Measurements from ENCODE around the gene MICOS13.
"Not testable (repeated sequence)": the region's sequence is repeated elsewhere in the genome, so short reads cannot be mapped to it uniquely, and the experiment has no call there.

The MICOS13 gene, protein sequence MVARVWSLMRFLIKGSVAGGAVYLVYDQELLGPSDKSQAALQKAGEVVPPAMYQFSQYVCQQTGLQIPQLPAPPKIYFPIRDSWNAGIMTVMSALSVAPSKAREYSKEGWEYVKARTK

GRCh38 chr19:5680437-5681368 lies at the start of gene MICOS13, which contains the start of gene HSD11B1L:
MICOS13 (minus strand) TSS chr19:5680516; CDS start chr19:5680486, 30 bp downstream.
HSD11B1L (plus strand) TSS chr19:5681027; CDS start chr19:5684833, 3,806 bp downstream.
- peak; percentile 91 to 97 (median 97) for DNase-seq (ENCODE audit: low read depth in 3 of 3)

DNA sequence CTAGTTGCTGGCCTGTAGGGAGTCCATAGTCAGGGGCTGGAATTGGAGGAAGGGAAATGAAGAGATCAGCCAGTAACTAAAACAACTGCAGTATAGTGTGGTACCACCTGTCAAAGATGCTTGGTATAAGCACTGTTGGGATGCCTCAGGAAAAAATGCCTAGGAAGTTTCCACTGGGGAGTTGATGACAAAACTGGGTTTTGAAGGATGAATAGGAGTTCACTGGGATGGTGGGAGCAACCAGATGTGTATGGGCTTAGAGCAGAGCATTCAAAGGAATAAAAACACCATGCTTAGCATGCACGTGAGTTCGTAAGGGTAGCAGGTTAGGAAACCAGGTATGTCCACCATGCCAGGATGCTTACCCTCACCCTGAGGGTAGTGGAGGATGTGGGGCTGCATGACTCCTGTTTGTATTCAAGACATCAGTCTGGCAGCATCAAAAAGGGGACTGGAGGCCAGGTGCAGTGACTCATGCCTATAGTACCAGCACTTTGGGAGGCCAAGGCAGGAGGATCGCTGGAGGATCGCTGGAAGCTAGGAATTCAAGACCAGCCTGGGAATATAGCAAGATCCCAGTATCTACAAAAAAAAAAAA lies 47.2 kb upstream of the MICOS13 start:
- no peak for DNase-seq (ENCODE audit: low read depth in 3 of 3)

- DNase-seq (ENCODE audit: low read depth in 3 of 3) = peak; percentile 96 to 98 (median 97)
Observed at GRCh38 chr19:5719961-5720790, 39.9 kb upstream of the MICOS13 start, which contains the start of the genes CATSPERD and LONP1. CATSPERD (plus strand) TSS chr19:5720637; CDS start chr19:5720738, 101 bp downstream. LONP1 (minus strand) TSS chr19:5720146; CDS start chr19:5720132, 14 bp downstream.

DNA sequence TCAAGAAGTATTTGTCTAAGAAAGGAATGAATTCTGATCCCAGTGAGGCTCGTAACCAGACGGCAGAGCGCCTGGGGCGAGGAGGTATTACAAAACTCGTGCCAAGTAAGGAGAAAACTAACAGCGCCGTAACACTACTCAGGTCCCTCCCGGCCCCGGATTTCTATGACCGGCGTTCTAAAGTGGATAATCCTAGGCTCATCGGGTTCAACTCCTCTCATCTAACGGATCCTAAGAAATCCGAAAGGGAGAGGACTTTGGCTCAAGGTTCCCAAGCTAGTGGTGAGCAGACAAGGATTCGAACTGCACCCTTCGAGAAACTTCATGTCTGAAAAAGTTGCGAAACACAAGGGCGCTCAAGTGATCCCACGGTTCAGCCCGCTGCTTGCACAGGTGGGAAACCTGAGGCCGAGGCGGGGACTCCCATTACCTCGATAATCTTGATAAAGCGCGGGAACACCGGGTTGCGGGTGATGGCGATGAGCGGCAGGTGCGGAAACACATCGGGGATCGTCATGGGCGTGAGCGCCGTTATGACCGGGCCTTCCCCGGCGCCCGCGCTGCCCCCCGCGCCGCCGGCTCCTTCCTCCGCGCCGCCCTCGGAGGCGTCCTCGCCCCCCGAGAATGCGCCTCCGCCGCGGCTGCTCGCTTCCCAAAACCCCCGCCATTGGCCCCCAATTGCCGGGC lies 39.1 kb upstream of the MICOS13 start:
- DNase-seq (ENCODE audit: low read depth in 3 of 3) = no peak

- peak in 2 of 3 experiments; percentile 58 for DNase-seq (ENCODE audit: low read depth in 3 of 3)
Observed at GRCh38 chr19:5718579-5719273, 38.4 kb upstream of the MICOS13 start.

DNA sequence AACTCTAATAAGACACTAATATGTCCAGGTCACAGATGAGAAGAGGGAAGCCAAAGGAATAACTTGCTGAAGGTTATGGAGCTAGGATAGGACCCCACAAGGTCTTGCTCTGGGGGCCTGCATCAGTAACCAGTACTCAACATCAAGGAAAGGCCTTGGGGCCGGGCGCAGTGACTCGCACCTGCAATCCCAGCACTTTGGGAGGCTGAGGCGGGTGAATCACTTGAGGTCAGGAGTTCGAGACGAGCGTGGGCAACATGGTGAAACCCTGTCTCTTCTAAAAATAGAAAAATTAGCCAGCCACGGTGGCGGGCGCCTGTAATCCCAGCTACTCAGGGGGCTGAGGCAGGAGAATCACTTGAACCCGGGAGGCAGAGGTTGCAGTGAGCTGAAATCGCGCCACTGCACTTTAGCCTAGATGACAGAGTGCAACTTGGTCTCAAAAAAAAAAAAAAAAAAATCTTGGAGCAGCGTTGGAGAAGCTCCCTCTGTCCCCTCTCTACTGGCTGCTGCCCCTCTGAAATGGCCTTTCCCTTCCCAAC lies 37.8 kb upstream of the MICOS13 start:
- DNase-seq (ENCODE audit: low read depth in 3 of 3) = peak in 1 of 3 experiments; percentile 67

DNA sequence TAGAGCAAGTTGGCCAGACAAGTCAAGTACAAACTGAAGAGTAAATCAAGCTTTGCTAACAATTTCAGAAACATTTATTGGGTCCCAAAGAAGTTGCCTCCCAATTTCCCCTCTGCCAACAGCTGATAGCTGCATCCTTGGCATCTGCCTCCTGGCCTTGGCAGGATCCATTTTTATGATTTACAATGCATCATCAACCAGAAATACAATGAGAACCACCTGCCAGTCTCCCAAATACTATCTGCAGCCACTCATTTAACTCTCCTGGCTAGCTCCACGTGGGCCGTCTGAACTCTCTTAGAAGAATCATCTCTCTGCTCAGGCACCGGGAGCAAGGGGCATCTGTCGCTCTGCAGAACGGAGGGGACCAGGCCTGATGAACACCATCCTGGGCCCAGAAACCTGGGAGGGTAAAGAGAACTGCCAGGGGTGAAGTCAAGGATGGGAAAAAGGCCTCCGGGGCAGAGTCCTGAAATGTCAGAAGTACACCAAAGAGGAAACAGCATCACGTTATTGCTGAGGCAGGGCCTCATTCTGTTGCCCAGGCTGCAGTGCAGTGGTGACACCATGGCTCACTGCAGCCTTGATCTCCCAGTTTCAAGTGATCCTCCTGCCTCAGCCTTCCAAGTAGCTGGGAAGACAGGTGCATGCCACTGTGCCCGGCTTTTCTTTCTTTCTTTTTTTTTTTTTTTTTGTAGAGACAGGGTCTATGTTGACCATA lies 37.1 kb upstream of the MICOS13 start:
- DNase-seq (ENCODE audit: low read depth in 3 of 3) = no peak

DNA sequence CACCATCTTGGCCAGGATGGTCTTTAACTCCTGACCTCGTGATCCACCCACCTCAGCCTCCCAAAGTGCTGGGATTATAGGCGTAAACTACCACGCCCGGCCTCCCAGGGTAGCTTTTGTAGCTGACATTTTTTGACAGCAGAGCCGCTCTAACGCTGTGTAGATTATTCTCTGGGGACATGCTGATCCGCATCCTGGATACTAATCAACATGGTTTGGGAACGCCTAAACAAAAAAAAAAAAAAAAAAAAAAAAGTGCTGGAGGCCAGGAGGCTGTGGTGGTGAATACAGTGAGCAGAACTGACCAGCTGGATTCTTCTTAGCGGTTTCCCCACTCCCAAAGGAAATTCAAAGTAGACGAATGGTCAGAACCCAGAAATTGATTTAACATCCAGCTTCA lies 34.5 kb upstream of the MICOS13 start:
- no peak for DNase-seq (ENCODE audit: low read depth in 3 of 3)

DNA sequence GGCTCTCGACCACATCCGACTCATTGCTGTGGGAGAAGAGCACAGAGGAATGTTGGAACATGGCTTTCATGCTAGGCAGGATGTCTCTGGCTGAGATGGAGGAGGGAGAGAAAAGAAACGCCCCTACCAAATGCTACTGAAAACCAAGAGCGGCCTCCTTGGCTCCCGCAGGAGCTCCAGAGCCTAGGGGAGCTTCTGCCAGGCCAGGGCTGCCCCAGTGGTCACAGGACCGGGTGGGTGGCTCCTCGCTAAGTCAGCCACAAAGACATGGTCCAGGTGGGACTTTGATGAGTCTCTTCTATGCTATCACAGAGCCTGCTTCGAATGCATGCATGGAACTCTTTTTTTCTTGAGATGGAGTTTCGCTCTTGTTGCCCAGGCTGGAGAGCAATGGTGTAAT lies 32.9 kb upstream of the MICOS13 start:
- DNase-seq (ENCODE audit: low read depth in 3 of 3) = no peak

- DNase-seq (ENCODE audit: low read depth in 3 of 3) = no peak
Observed at GRCh38 chr19:5711713-5712161, 31.4 kb upstream of the MICOS13 start.

DNA sequence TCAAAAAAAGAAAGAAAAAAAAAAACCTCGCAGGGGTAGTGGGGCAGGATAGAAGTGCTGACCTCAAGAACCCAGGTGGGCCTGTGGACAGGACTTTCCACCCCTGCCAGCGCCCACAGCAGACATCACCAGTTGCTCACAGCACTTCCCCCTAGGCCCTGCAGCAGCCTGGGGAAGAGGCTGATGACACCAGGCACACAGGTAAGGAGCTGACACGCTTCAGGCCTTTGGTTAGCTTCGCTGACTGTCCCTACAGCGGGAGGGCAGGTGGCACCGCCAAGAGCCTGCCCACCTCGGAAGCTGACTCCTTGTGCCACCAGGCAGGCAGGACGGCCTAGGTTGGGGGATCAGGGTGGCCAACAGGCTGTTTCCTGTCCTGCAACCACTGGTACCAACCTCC lies 30.7 kb upstream of the MICOS13 start:
- no peak for DNase-seq (ENCODE audit: low read depth in 3 of 3)

DNA sequence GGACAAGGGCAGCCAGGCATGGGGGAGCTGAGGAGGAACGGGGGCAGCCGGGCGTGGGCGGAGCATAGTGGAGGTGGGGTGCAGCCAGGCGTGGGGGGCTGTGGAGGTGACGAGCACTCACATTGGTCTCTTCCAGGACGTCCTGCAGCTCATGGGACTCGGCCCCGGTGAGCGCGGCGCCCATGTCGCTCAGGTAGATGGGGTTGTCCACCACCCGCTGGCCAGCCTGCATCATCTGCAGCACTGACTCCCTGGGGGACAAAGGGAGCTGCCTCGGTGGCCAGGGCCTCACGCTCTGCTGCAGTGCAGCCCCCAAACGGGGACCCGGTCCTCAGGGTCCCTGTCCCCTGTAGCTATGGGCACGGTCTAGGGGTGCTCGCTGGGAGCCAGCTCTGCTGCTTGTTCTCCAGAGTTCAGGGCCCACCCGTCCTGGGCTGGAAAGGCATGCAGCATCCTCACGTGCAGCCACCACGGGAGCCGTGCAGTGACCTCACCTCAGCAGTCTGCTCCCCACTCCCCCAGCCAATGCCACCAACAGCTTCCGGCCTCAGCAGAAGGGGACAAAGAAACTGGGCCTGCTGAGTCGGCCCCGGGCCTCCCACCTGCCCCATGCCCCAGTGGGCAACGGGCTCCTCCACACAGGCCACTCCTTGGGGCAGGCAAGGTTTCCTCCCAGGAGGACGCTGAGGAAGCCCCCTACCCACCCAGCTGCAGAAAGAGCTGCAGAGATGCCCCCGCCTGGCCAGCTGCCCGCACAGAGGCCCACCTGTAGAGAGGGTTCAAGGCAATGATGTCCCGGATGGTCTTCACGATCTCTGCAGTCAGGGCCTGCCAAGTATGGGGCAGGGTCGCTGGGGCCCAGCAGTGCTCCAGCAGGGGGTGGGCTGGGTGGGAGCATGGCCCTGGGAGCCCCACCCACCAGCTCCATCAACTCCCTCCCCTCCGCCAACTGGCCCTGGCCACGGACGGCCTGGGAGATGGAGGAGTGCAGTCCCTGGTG lies 27.6 kb upstream of the MICOS13 start:
- DNase-seq (ENCODE audit: low read depth in 3 of 3) = no peak

- no peak for DNase-seq (ENCODE audit: low read depth in 3 of 3)
Observed at GRCh38 chr19:5706876-5707573, 26.7 kb upstream of the MICOS13 start.

DNA sequence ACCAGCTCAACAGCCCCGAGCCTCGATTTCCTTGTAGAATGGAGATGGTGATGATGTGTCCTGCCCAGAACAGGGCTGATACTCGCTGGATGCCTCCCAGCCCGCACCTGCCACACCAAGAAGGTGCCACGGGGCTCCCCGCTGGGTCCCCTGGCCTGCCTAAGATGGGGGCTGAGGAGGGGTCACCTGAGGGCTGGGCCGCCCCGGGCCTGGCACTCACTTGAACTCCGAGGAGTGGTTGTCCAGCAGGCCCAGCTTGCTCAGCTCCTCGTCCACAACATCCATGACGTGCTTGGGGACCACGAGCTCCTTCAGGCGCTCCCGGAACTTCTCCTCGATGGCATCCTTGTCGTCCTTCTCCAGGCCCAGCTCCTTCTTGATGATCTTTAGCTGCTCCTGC lies 25.2 kb upstream of the MICOS13 start:
- no peak for DNase-seq (ENCODE audit: low read depth in 3 of 3)

DNA sequence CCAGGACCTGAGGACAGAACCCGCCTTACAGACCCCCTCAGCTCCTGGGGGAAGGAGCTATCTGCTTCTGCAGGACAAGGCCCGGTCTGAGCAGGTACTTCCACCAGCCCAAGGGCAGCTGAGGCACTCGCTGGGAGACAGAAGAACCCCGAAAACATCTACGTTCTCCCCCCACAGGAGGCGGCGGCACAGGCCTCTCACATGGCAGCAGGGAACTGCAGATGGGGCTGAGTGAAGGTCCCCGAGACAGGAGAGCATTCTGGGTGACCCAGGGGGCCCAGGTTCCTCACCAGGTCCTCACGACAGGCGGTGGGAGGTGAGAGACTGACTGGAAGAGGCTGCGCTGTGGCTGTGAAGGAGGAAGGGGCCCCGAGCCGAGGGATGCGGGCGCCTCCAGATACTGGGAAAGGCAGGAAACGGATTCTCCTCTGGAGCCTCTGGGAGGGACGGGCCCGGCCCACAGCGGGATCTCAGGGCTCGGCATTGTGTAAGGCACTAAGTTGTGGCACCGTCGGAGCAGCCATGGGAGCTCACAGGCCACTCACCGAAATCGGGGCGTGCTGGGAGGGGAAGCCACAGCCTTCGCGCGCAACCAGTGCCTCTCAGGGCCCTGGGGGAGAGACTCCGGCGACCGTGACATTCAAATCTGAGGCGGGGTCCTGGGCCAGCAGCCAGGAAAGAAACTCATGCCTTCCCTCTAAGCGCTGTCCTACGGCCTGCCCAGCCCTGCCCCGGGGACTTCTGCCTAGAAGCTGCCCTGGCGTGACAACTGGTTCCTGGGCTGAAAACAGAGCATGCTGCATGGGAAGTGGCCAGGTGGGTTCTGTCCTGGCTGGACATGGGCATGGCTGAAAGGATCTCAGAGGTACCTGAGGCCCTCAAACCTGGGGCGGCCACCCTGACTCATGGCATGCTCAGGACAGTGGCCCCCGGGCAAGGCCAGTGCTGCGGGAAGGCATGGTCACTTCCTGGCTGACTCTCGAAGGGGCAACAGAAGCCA lies 23.8 kb upstream of the MICOS13 start:
- no peak for DNase-seq (ENCODE audit: low read depth in 3 of 3)

GRCh38 chr19:5702053-5702410 lies 21.7 kb upstream of the MICOS13 start:
- not testable (repeated sequence) for DNase-seq (ENCODE audit: low read depth in 3 of 3)
